K562 (cell line): Measurements from ENCODE around the gene PEX3. TPM values are rescaled to one million over a fixed set of nuclear protein-coding genes. Genes with fewer than 3 reads are reported as not detected.
A peak's percentile ranks its signal among the peaks of the same experiment; 100 is the strongest.

ENCODE experiments used
- ARHGAP35 ChIP-seq: fragments of 450-650 bp; IDR thresholded peaks from 2 replicates; pipeline ENCODE4 v1.6.1; 2018; ENCODE audit not compliant: partially characterized antibody
- ATF4 ChIP-seq: fragments of 450-650 bp; formaldehyde crosslinking; IDR thresholded peaks from 2 replicates; pipeline ENCODE4 v1.4.0; 2022; ENCODE audit warnings: mild to moderate bottlenecking, moderate library complexity
- CHD2 ChIP-seq: IDR thresholded peaks from 2 replicates; pipeline ENCODE4 v1.6.1; 2011; ENCODE audit warnings: low read depth, low read length
- E2F1 ChIP-seq: sonication (generic); formaldehyde crosslinking; IDR thresholded peaks from 2 replicates; pipeline ENCODE4 v1.8.1; 2023; ENCODE audit warnings: mild to moderate bottlenecking, missing genetic modification reagents, moderate library complexity
- E4F1 ChIP-seq: fragments of 250-450 bp; sonication (Bioruptor Pico); IDR thresholded peaks from 2 replicates; pipeline ENCODE4 v1.5.0; 2021; ENCODE audit warnings: mild to moderate bottlenecking, borderline replicate concordance
- HIVEP1 ChIP-seq: fragments of 250-450 bp; sonication (Bioruptor Pico); IDR thresholded peaks from 2 replicates; pipeline ENCODE4 v1.4.0; 2020; ENCODE audit warnings: mild to moderate bottlenecking
- HMG20B ChIP-seq: fragments of 250-450 bp; sonication (Bioruptor Pico); IDR thresholded peaks from 2 replicates; pipeline ENCODE4 v1.5.0; 2021; ENCODE audit warnings: mild to moderate bottlenecking
- MCM3 ChIP-seq: fragments of 450-650 bp; IDR thresholded peaks from 2 replicates; pipeline ENCODE4 v1.6.1; 2016
- NCOA4 ChIP-seq: fragments of 450-650 bp; IDR thresholded peaks from 2 replicates; pipeline ENCODE4 v1.6.1; 2018; ENCODE audit warnings: mild to moderate bottlenecking; ENCODE audit not compliant: partially characterized antibody
- NUFIP1 ChIP-seq: fragments of 450-650 bp; IDR thresholded peaks from 2 replicates; pipeline ENCODE4 v1.6.1; 2018; ENCODE audit not compliant: partially characterized antibody
- PATZ1 ChIP-seq: fragments of 250-450 bp; sonication (Bioruptor Pico); IDR thresholded peaks from 2 replicates; pipeline ENCODE4 v1.5.0; 2020; ENCODE audit warnings: mild to moderate bottlenecking, borderline replicate concordance
- PML ChIP-seq: IDR thresholded peaks from 2 replicates; pipeline ENCODE4 v1.6.1; 2012; ENCODE audit warnings: low read length, inconsistent platforms
- PREB ChIP-seq: sonication (generic); formaldehyde crosslinking; IDR thresholded peaks from 2 replicates; pipeline ENCODE4 v1.8.1; 2023; ENCODE audit warnings: mild to moderate bottlenecking, missing genetic modification reagents
- RBM15 ChIP-seq: fragments of 200-400 bp; formaldehyde crosslinking; IDR thresholded peaks from 2 replicates; pipeline ENCODE4 v1.6.1; 2018; ENCODE audit warnings: mild to moderate bottlenecking, low read length, moderate library complexity; ENCODE audit not compliant: insufficient read depth
- SMAD2 ChIP-seq: fragments of 150-350 bp; IDR thresholded peaks from 2 replicates; pipeline ENCODE4 v1.6.1; 2014; ENCODE audit warnings: low read depth, mild to moderate bottlenecking, low read length
- SMARCC2 ChIP-seq: fragments of 450-650 bp; IDR thresholded peaks from 2 replicates; pipeline ENCODE4 v1.6.1; 2017; ENCODE audit warnings: antibody characterized with exemption, moderate library complexity, mild to moderate bottlenecking, low read depth
- ZNF740 ChIP-seq, 3 experiments: fragments of 200-800 bp in 1 of 3; sonication (Bioruptor generic) in 1 of 3; sonication (generic) in 1 of 3; formaldehyde crosslinking in 1 of 3; IDR thresholded peaks; 2 replicates each; pipeline versions ENCODE4 v1.6.1 to v1.8.0; 2016 to 2022; ENCODE audit warnings: mild to moderate bottlenecking in 2 of 3, missing compliant biosample characterization in 2 of 3, missing genetic modification characterization in 2 of 3, missing genetic modification reagents in 1 of 3
- polyA plus RNA-seq, 8 experiments: library from polyadenylated mRNA; depleted of rRNA in 4 of 8; stranded (reverse) in 5 of 8; unstranded in 3 of 8; fragments of >200 nt; fragmentation: Nextera tagmentation in 2 of 8; fragmentation: Illumina TruSeq in 1 of 8; extraction: Ambion mirVana in 2 of 8; extraction: Trizol in 1 of 8; gene quantifications; 2 replicates each; pipeline versions ENCODE4 v1.2.1 to v1.2.3, GENCODE V29; 2011 to 2014; ENCODE audit warnings: inconsistent platforms in 1 of 8, missing spikeins in 1 of 8
- total RNA-seq, 7 experiments: library from RNA; depleted of rRNA in 6 of 7; stranded (reverse); fragments of >200 nt in 6 of 7; fragmentation: Illumina TruSeq in 2 of 7; extraction: Trizol in 2 of 7; gene quantifications; 2 replicates each; pipeline versions ENCODE4 v1.2.1 to v1.2.3, GENCODE V29; 2011 to 2021; ENCODE audit warnings: low replicate concordance in 1 of 7

The PEX3 gene
- total and polyA plus RNA-seq, 9 of the 15 experiments (the other 6 are each of a cell fraction or from before 2014, with no cell fraction given) = 17.3 to 69.6 (median 32.7) TPM

- peak; percentile 87 for TF ChIP-seq NUFIP1
- peak; percentile 71; the same call in 1 of the 2 replicates for TF ChIP-seq ZNF740 (CRISPR knock-in tag; IDR thresholded peaks at IDR 0.05)
- no peak for TF ChIP-seq ZNF740 (tag; IDR thresholded peaks at IDR 0.05)
- no peak for TF ChIP-seq SMARCC2
- TF ChIP-seq PREB (CRISPR knock-in tag) = no peak; the same call in 1 of the 2 replicates
- peak; percentile 76 for TF ChIP-seq CHD2
- TF ChIP-seq RBM15 = 0 out of 2 replicates have a peak, but pooled peaks have one; percentile 51
- TF ChIP-seq SMAD2 = no peak
- TF ChIP-seq HMG20B (CRISPR knock-in tag) = no peak
- no peak for TF ChIP-seq PATZ1 (CRISPR knock-in tag)
- TF ChIP-seq E2F1 (CRISPR knock-in tag) = peak; percentile 77
- TF ChIP-seq NCOA4 = no peak
- no peak for TF ChIP-seq ARHGAP35
- TF ChIP-seq PML = peak; percentile 79; the same call in 1 of the 2 replicates
- TF ChIP-seq E4F1 = peak; percentile 44; the same call in 1 of the 2 replicates
- TF ChIP-seq MCM3 = no peak
- TF ChIP-seq HIVEP1 = peak; percentile 3; the same call in 1 of the 2 replicates
- peak; percentile 15; the same call in 1 of the 2 replicates for TF ChIP-seq ATF4 (CRISPR knock-in tag)
Measured at GRCh38 chr6:143450453-143451371, at the start of gene PEX3, which contains the start of gene ADAT2 (continued).
